ENCODE results near the gene MCM6.

DNA sequence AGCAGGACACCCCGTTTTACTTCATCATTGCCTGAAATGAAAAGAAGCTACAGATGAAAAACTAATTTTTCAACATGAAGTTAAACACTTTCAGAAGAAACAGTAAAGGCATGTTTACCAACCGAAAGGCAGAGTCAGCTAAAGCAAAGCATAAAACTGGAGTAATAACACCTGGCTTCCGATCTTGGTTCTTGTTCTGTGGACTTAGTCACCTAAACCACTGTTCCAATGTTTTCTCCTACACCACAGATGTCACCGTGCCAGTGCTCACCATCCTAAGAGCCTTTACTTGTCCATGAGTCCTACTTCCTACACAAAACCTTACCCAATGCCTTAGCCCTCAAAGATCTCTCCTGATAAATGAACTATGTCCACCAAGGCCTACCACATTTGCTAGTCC, 13.5 kb downstream of the MCM6 start:
- TF ChIP-seq, protein P1, sequence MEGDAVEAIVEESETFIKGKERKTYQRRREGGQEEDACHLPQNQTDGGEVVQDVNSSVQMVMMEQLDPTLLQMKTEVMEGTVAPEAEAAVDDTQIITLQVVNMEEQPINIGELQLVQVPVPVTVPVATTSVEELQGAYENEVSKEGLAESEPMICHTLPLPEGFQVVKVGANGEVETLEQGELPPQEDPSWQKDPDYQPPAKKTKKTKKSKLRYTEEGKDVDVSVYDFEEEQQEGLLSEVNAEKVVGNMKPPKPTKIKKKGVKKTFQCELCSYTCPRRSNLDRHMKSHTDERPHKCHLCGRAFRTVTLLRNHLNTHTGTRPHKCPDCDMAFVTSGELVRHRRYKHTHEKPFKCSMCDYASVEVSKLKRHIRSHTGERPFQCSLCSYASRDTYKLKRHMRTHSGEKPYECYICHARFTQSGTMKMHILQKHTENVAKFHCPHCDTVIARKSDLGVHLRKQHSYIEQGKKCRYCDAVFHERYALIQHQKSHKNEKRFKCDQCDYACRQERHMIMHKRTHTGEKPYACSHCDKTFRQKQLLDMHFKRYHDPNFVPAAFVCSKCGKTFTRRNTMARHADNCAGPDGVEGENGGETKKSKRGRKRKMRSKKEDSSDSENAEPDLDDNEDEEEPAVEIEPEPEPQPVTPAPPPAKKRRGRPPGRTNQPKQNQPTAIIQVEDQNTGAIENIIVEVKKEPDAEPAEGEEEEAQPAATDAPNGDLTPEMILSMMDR (conservative IDR thresholded peaks at IDR 0.05; ENCODE audit: low read length), result no peak
- no peak for TF ChIP-seq EZH2phosphoT487 (IDR thresholded peaks at IDR 0.05; ENCODE audit: borderline replicate concordance)
